Measurements from ENCODE around the gene CARD19.
"Not testable (repeated sequence)": the region's sequence is repeated elsewhere in the genome, so short reads cannot be mapped to it uniquely, and the experiment has no call there.

CARD19 gene

GRCh38 chr9:93089024-93089423 is 7.0 kb upstream of the CARD19 start:
- DNase-seq, result no peak

- no peak for DNase-seq
These were observed 6.5 kb upstream of the CARD19 start for GRCh38 chr9:93089481-93089991.

- DNase-seq, result no peak
These were observed 5.8 kb upstream of the CARD19 start for GRCh38 chr9:93090091-93090655.

GRCh38 chr9:93091056-93091452 is 5.0 kb upstream of the CARD19 start:
- DNase-seq, result no peak

- no peak for DNase-seq
These were observed 4.5 kb upstream of the CARD19 start for GRCh38 chr9:93091453-93092081.

GRCh38 chr9:93092251-93092991 is 3.6 kb upstream of the CARD19 start:
- no peak for DNase-seq

GRCh38 chr9:93093127-93093876 is 2.7 kb upstream of the CARD19 start:
- DNase-seq, result no peak

- DNase-seq, result no peak
These were observed 1.9 kb upstream of the CARD19 start for GRCh38 chr9:93093877-93094657.

GRCh38 chr9:93094658-93095204 is 1.3 kb upstream of the CARD19 start:
- no peak for DNase-seq

GRCh38 chr9:93095205-93096130 is 549 bp upstream of the CARD19 start:
- peak; percentile 100 for DNase-seq

- no peak for DNase-seq
These were observed 880 bp downstream of the CARD19 start for GRCh38 chr9:93096811-93097382.

GRCh38 chr9:93097511-93098201 is 1.6 kb downstream of the CARD19 start:
- DNase-seq, result no peak

- DNase-seq, result peak; percentile 57
These were observed 2.4 kb downstream of the CARD19 start for GRCh38 chr9:93098236-93098946.

GRCh38 chr9:93099551-93100275 is 3.7 kb downstream of the CARD19 start:
- DNase-seq, result no peak

GRCh38 chr9:93100276-93100636 is 4.2 kb downstream of the CARD19 start:
- no peak for DNase-seq

GRCh38 chr9:93101086-93101485 is 5.1 kb downstream of the CARD19 start:
- not testable (repeated sequence) for DNase-seq

GRCh38 chr9:93105620-93106019 is 9.6 kb downstream of the CARD19 start:
- DNase-seq, result no peak

- no peak for DNase-seq
These were observed 11.3 kb downstream of the CARD19 start for GRCh38 chr9:93107151-93107824.
